Activated CD4-positive, CD25-positive, alpha-beta regulatory T cell treated with anti-CD3 and anti-CD28 coated beads, Interleukin-2, amount 50 U/mL, for 72 hours (primary cell): ENCODE measurements around the gene CSRNP2.
"Not testable (repeated sequence)": the region's sequence is repeated elsewhere in the genome, so short reads cannot be mapped to it uniquely, and the experiment has no call there.

Source experiments
- DNase-seq: peaks from one replicate; pipeline ENCODE4 v3.0.0; 2021

CSRNP2 gene

DNA sequence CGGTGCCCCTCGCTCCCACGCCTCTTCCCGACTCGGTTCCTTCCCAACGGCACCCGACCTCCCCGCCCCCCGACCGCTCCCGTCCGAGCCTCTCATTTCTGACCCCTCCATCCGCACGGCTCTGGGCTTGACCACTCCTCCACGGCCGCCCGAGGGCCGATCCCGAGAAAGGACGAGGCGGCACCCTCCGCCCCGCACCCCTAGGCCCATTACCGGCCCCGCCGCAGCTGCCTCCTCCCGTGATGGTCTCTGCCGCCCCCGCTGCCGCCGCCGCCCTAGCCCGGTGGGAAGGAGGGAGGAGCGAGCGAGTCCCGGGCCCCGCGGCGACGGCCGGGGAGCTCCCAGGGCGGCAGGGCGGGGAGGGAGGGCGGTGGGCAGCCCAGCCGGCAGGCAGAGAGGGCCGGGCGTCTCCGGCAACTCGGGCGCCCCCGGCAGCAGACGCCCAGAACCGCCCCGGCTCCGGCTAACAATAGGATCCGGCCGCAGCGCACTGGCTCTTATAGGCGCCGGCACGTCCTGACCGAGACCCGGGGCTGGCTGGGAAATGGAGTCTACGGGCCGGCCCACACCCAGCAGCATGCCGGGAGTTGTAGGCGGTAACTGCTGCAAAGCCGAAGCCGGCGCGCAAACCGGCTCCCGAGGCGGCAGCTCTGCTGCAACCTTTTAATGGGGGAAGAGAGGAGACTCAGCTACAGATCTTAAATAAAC, at the start of gene CSRNP2:
Gene CSRNP2 (minus strand): TSS at position 471 of the 708 bp plus-strand sequence. CDS start 7,035 bp downstream, outside the sequence.
- DNase-seq = peak; percentile 92

- no peak for DNase-seq
Observed at GRCh38 chr12:51132693-51133092, 49.3 kb upstream of the CSRNP2 start.

DNA sequence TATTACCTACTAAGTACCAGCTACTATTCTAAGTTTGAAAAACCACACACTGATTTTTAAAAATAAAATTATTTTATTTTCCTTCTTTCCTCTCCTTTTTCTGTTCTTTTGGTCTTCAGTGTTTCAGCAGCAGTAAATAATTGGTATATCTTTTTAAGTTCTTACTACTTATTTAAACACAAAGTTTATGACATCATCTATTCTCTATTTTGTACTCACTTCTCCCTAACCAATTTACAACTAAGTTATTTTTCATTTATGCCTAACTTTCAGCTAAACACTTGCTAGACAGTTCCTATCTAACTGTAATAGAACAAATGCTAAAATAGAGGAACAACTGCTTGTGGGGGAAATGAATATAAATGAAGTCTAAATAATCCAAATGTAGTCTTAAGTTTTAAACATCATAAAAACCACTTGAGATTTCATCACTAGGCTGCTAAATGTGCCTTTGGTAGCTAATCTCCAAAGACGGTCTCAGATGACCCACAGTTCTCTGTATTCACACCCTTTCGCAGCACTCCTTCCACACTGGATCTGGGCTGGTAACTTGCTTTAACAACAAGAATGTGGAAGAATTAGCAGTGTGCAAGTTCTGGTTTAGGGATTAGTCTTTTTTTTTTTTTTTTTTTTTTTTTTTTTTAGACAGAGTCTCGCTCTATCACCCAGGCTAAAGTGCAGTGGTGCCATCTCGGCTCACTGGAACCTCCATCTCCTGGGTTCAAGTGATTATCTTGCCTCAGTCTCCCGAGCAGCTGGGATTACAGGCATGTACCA, 48.5 kb upstream of the CSRNP2 start:
- no peak for DNase-seq

- no peak for DNase-seq
Observed at GRCh38 chr12:51128919-51129318, 45.5 kb upstream of the CSRNP2 start.

DNA sequence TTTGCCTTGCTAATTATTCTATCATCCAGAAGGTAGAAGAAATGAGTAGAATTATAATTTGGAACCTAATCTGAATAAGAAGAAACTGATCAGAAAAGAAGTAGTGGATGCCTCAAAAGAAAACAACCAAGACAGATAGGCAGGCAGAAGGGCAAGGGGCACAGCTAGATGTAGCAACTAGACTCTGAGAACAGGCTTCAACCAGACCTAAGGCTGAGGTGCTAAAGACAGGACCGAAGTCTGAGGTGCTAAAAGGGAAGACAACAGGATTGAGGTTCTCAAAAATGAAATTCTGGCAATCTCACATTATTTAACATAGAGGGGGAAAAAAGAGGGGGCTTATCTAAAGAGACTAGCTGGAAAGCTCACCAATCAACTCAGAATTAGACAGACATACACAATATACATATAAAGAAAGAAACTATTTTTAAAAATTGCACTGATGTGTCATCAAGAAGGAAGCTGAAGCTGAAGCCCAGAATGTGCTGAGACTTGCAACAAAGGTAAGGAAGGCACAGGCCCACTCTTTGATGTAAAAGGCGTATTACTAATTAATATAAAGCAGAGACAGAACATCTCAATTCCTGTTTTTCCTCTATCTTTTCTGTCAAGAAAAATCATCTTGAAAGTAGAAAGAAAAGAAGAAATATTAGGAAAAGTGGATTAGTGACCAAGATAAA, 43.8 kb upstream of the CSRNP2 start:
- DNase-seq = no peak

DNA sequence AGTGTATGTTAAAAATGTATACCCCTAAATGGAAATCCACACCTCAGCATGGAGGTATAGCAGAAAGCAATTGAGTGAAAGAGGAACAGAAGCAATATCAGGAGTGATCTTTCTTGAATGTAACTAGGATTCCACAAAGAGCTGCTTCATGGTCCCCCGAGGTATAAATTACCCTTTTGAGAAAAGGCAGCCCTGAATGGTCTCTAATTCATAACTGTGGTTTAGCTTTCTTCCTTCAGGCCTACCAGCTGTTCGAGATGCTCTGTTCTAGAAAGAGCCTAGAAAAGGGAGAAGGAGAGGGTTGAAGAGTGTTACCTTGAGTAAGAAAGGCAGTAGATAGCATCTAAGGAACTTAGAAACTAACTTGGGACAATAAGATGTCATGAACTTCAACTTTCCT, 42.9 kb upstream of the CSRNP2 start:
- DNase-seq = no peak

GRCh38 chr12:51124504-51124903, 41.1 kb upstream of the CSRNP2 start:
- no peak for DNase-seq

DNA sequence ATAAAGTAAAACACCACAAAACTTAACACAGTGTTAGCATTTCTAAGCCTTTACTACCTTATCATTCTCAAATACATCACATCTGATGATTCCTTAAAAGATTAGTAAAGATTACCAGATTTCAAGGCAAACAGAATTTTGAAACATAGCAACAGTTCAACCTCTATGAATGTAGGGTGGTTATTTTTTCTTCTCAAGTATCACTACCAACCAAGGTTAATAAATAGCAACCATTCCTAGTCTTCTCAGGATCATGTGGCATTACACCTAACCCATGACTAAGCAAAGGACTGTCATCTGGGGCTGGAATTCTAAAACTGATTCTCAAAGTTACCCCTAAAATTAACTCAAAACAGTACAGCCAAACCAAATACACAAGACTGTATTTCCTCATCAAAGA, 39.4 kb upstream of the CSRNP2 start:
- no peak for DNase-seq

DNA sequence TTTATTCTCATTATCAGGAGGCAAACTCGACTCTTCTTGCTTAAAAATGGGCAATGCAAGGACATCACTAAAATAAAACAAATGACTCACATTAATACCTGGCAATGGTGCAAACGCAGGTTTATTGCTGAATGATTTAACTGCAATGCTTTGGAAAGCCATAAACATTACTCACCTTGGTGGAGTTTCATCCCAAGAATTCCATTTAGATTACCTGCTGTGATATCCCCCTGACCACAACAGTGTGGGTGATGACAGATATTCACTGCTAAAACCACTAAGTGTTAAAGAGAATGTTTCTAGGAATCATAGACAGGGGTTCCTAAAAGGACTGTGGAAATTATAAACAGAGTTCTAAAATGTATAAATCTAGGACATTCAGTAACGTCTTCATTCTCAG, 35.3 kb upstream of the CSRNP2 start:
- DNase-seq = no peak

- no peak for DNase-seq
Observed at GRCh38 chr12:51115533-51115932, 32.1 kb upstream of the CSRNP2 start.

GRCh38 chr12:51108136-51108535, 24.7 kb upstream of the CSRNP2 start:
- no peak for DNase-seq

GRCh38 chr12:51103977-51104376, 20.6 kb upstream of the CSRNP2 start:
- no peak for DNase-seq

GRCh38 chr12:51098611-51099010, 15.2 kb upstream of the CSRNP2 start:
- DNase-seq = no peak

GRCh38 chr12:51090705-51091229, 7.4 kb upstream of the CSRNP2 start:
- DNase-seq = no peak

DNA sequence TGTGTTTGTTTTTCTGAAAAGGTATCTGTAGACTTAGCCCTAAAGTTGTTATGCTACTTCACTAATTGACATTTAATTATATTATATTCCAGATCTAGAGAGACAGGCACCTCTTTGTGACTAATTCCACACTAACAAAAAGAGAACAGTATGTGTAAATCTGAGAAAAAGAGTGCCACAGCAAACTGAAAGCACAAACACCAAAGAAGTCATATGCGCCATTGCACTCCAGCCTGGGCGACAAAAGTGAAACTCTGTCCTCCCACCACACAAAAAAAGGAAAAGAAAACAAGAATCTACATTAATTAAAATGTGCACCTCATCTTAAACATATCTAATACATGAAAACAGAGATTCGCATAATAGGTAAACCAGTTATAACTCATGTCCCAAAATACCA, 4.4 kb upstream of the CSRNP2 start:
- DNase-seq = no peak

GRCh38 chr12:51086933-51087332, 3.5 kb upstream of the CSRNP2 start:
- DNase-seq = no peak

GRCh38 chr12:51085757-51086156, 2.4 kb upstream of the CSRNP2 start:
- DNase-seq = no peak

DNA sequence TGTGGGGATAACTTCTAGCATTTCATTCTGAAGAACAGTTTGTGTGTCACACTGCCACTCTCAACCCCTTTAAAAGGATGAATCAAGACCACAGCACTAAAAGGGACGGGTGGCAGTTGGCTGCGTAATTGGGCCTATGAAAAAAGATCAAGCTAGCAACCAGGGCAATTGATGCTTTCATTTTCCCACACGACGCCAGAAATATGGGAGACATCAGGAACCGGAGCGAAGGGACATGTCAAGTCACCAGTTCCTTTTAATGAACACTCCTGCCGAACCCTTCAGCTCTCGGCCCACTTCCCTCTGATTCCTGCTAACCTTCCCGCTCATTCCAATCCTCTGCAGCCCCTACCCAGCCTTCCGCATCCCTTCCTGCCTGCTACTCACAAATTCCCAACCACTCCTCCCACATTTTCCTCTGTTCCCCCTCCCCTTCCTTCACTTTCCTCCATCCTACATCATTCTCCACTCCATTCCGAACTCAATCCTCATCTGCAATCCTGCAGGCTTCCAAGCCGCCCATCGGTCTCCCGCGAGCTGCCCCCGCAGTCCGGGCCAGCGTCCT, 753 bp downstream of the CSRNP2 start:
- no peak for DNase-seq

- DNase-seq = no peak
Observed at GRCh38 chr12:51081421-51081820, 2.0 kb downstream of the CSRNP2 start.

GRCh38 chr12:51080136-51080535, 3.3 kb downstream of the CSRNP2 start:
- no peak for DNase-seq

GRCh38 chr12:51078866-51079265, 4.5 kb downstream of the CSRNP2 start:
- not testable (repeated sequence) for DNase-seq

DNA sequence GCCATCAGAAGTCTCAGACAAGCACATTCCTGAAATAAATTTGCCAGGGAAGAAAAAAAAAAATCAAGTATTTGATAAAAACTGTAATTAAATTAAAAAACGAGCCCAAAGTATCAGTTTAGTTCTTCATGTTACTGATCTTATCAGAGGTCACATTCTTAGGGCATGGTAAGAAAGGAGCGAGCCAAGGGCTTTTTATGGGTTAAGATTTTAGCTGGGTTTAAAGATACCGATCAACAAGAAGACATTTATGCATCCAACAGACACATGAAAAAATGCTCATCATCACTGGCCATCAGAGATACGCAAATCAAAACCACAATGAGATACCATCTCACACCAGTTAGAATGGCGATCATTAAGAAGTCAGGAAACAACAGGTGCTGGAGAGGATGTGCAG, 5.0 kb downstream of the CSRNP2 start:
- DNase-seq = not testable (repeated sequence)

DNA sequence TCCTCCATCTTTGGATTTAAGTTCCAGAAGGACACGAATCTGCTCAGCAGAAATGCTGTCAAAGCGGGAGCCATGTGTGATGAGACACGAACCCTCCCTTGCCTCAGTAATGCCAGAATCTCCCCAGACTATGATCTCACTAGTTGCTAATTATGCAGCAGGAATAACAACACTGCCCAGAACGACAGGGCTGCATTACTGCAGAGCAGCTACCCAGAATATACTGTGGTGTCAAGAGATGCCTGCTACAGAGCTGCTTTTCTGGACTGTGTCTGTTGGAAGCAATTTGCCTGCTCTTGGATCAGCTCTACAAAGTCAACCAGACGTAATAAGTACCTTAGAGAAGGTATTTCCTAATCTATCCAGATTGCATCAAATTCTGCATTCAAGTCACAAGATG, 5.5 kb downstream of the CSRNP2 start:
- no peak for DNase-seq
